NCI-H1436 treated with DMSO at 0.1 percent for 48 hours (cell line): ENCODE data around the gene P2RX2.

Experiments used
- DNase-seq: peaks from one replicate; lab custom pipeline; 2025; lab: John Stamatoyannopoulos, UW

Gene P2RX2

GRCh38 chr12:132618683-132619043, at the start of gene P2RX2:
Gene P2RX2, plus strand, starts transcription at chr12:132618776. Its CDS starts 41 bp downstream, at chr12:132618817.
- DNase-seq = no peak

- DNase-seq = no peak
These were observed 49.6 kb upstream of the P2RX2 start for GRCh38 chr12:132568826-132569480.

DNA sequence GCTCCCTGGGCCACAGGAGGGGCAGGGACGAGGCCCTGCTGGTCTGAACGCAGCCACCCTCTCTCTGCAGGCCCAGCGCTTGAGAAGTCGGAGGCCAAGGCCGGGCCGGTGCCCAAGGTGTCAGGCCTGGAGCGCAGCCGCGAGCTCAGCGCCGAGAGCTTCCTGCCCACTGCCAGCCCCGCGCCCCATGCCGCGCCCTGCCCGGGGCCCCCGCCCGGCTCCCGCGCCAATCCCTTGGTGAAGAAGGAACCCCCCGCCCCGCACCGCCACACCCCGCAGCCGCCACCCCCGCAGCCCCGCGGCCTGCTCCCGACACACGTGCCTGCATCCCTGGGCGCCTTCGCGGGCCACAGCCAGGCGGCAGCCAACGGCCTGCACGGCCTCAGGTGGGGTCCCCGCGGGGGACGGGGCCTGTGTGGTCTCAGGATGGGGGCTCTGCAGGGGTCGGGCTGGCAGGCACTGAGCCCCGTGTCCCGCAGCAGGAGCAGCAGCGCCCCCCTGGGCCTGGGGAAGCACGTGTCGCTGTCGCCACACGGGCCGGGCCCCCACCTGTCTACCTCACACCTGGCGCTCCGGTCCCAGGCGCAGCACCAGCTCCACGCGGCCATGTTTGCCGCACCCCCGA, 48.6 kb upstream of the P2RX2 start:
- no peak for DNase-seq

DNA sequence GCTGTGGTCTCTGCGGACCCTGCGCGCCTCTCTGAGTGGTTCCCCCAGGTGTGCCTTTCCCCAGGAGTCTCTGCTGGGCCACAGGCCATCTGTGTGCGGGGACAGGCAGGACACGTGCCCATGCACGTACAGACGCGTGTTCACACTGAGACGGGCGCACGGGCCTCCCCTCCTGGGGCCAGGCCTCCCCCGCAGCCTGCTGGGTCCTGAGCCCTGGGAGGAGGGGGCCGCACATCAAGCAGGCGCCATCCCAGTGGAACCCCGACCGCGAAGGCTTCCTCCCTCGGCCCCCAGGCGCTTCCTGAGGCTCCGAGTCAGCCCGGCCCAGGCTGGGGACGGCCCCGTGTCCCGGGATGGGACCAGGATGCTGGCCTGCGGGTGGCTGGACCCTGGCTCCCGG, 47.9 kb upstream of the P2RX2 start:
- no peak for DNase-seq

DNA sequence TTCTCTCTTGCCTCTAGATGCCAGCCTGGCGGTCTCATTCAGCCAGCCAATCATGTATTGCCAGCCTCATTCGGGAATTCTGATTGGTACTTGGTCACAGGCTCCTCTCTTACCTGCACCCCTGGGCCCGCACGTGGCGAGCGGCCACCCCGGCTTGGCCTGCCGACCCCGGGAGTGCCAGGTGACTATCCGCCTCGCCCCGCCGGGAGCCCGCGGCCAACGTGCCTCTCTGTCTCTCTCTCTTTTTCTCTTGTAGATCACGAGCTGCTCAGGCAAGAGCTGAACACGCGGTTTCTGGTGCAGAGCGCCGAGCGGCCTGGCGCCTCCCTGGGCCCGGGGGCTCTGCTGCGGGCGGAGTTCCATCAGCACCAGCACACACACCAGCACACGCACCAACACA, 47.5 kb upstream of the P2RX2 start:
- DNase-seq = no peak

GRCh38 chr12:132571598-132571997, 47.0 kb upstream of the P2RX2 start:
- no peak for DNase-seq

DNA sequence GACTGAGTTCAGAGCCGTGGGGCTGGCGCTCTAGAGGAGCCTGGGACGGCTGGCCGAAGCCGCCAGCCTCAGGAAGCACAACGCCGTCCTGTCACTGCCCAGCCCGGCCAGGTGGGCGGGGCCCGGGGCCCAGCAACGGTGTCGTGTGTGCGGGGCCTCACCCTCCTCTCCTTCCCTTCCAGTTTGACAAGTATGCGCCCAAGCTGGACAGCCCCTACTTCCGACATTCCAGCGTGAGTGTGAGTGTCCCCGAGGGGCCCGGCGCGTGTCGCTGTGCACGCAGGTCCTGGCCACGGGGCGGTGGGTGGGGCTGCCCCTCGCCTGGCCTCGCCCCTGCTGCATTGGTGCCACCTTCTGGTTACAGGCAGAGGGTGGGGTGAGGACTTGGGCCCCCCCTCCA, 46.5 kb upstream of the P2RX2 start:
- no peak for DNase-seq

DNA sequence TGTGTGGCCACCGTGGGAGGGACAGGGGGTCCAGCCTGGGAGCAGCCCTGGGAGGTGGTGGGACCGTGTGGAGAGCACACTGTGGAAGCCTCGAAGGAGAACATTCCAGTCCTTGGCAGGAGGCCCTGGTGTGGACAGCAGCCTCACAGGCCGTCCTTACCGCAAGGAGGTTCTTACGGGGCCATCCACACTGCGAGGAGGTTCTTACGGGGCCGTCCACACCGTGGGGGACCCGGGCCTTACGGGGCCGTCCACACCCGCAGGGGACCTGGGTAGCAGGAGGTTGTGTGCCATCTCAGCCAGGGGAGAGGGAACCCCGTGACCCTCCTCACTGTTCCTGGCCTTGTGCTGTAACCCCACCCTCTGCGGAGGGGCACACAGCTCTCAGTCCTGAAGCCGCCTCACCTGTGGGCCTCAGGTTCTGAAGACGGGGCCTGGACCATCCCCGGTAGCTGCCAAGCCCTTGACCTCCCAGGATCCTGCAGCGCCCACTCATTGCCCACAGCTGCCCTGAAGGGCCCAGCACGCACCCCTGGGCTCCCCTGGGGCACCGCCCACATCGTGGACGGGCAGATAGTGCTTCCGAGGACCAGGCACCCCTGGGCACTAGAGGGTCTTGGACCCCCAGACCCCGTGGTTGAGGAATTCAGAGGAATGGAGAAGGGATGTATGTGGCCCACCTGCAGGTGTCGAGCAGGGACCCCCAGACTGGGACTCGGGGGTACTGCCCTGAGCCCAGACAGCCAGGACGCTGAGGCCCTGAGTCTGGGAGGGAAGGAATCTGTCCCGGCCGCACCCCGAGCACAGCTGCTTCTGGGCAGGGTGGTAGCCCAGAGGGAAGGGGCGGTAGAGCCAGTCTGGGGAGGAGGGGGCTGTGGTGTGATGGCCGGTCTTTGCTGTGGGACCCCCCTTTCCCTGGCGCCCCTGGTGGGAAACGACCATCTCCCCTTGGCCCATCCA, 45.5 kb upstream of the P2RX2 start:
- DNase-seq = no peak

DNA sequence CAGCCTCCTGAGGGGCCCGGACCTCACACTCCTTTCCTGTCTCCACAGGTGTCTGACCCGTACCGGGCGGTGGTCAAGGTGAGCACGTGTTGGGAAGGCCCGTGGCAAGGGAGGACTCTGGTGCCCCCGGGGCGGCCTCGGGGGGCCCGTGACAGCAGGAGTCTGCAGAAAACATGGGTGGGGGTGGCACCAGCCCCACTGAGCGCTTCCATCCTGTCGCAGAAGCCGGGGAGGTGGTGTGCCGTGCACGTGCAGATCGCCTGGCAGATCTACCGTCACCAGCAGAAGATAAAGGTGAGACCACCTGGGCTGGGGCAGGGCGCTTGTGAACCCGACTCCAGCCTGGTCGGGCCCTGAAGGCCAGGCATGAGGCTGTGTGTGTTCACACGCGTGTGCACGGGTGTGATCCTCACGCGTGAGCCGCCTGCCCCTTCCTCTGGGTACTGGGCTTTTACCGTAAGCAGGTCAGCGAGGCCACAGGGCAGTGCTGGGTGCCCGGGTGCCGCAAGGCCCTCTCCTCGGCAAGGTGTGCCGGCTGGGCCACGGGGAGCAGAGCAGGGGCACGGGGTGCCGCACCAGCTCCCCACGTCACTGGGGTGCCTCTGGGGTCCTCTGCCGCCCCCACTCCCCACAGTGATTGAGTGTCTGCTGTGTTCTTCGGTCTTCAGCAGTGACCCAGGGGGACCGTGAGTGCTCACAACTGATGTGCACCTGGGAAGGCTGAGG, 44.1 kb upstream of the P2RX2 start:
- no peak for DNase-seq

- no peak for DNase-seq
These were observed 42.9 kb upstream of the P2RX2 start for GRCh38 chr12:132575661-132576060.

DNA sequence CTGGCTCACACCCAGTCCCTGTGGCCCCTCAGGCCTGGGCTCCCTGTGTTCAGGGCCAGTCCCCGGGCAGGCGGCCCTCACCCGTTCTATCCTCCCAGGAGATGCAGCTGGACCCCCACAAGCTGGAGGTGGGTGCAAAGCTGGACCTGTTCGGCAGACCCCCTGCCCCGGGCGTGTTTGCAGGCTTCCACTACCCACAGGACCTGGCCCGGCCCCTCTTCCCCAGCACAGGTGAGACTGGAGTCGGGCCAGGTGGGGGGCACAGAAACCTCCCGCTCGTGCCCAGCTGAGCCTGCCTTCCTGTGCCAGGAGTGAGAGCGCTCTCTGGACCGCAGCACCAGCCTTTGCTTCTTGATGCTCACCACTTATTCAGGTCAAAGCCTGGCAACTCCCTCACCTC, 41.9 kb upstream of the P2RX2 start:
- no peak for DNase-seq

- DNase-seq = no peak
These were observed 41.2 kb upstream of the P2RX2 start for GRCh38 chr12:132577191-132577920.

GRCh38 chr12:132578118-132578517, 40.5 kb upstream of the P2RX2 start:
- no peak for DNase-seq

DNA sequence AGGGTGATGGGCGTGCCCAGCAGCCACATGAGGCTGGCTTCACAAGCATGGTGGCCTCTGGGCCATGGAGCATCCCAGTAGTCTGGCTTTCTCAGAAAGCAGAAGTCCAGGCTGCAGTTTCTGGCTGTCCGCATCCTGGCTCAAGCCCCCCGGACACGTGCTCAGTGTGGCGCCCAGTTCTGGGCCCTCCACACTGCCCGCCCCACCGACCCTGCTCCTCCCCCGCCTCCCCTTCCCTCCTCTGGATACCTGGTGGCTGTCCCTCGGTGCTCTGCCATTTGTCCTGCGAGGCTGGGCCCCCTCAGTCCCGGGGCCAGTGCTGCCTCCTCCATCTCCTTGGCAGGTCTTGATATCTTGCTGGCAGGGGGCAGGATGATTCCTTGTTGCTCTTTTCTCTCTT, 39.8 kb upstream of the P2RX2 start:
- DNase-seq = no peak

GRCh38 chr12:132579744-132580143, 38.8 kb upstream of the P2RX2 start:
- DNase-seq = no peak

- DNase-seq = no peak
These were observed 37.8 kb upstream of the P2RX2 start for GRCh38 chr12:132580701-132581292.

DNA sequence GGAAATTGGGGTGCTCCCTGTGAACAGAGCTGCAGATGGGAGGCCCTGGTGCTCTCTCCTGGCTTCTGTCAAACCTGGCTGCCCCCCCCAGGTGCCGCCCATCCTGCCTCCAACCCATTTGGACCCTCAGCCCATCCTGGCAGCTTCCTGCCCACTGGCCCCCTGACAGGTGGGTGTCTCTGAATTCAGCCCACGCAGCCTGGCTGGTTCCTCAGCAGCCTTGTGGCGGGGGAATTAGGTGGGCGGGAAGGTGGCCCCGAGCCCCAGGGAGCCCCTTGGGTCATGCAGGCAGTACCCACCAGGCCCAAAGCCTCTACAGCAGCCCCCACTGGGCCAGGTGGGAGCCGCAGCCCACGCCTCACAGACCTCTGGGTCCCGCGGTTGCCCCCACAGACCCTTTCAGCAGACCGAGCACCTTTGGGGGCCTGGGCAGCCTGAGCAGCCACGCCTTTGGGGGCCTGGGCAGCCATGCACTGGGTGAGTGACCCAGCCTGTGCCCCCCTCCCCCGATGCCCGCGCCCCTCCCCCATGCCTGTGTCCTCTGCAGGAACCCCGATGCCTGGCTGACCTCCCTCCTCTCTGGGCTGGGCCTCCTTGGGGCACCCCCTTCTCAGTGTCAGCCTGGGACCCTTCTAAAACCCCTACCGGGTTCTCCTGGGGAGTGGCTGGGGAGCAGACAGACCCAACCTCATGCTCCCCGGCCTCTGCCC, 37.1 kb upstream of the P2RX2 start:
- no peak for DNase-seq

GRCh38 chr12:132582058-132582420, 36.5 kb upstream of the P2RX2 start:
- no peak for DNase-seq

GRCh38 chr12:132582582-132583410, 35.8 kb upstream of the P2RX2 start:
- DNase-seq = no peak

- DNase-seq = no peak
These were observed 35.2 kb upstream of the P2RX2 start for GRCh38 chr12:132583411-132583710.
